Colonic mucosa (tissue), 4 donors: ENCODE measurements around the gene TRAIP. TPM values are rescaled to one million over a fixed set of nuclear protein-coding genes. Genes with fewer than 3 reads are reported as not detected.

Source experiments
- DNase-seq: peaks from one replicate; pipeline ENCODE4 v3.0.0-alpha.2; 2020
- H3K27ac ChIP-seq: fragments of 200-600 bp; one replicate; pipeline ENCODE4 v1.8.0; 2021
- H3K27me3 ChIP-seq: fragments of 200-600 bp; one replicate; pipeline ENCODE4 v1.8.0; 2021
- H3K36me3 ChIP-seq: fragments of 200-600 bp; one replicate; pipeline ENCODE4 v1.8.0; 2021
- H3K4me1 ChIP-seq: fragments of 200-600 bp; one replicate; pipeline ENCODE4 v1.8.0; 2021; ENCODE audit warnings: mild to moderate bottlenecking
- H3K4me3 ChIP-seq: fragments of 200-600 bp; one replicate; pipeline ENCODE4 v1.8.0; 2021
- H3K9ac ChIP-seq, 2 donors: one replicate each; pipeline ENCODE4 v1.7.0; 2013; ENCODE audit warnings: control low read depth in 2 of 2, low read depth in 2 of 2, low read length in 2 of 2
- H3K9me3 ChIP-seq: fragments of 200-600 bp; one replicate; pipeline ENCODE4 v1.8.0; 2021
- intact Hi-C: fragments of 100-400 bp; cut with DNase I; formaldehyde crosslinking; loops from one replicate; pipeline ENCODE4 v1.14.1; 2022
- total RNA-seq, 2 donors: library from RNA; stranded (reverse); fragmentation: NEBNext Ultra II Directional in 1 of 2; extraction: Animal tissue kit (Norgen Biotek cat#: 25700) in 1 of 2; gene quantifications; one replicate each; pipeline ENCODE4 v1.2.1, GENCODE V29; 2021
- TF ChIP-seq, protein P1 (sequence below): fragments of 200-600 bp; IDR thresholded peaks from one replicate; pipeline ENCODE4 v1.8.0; 2022; ENCODE audit warnings: antibody characterized with exemption, mild to moderate bottlenecking
- donor health status: healthy.
- donor health status: DM: no; HTN: no; CAD: no.
- donor health status: DM: no; HTN: no; CAD: no.

The TRAIP gene
- total RNA-seq, 2 donors from 2014 or later: 3.6 to 19.7 TPM

DNA sequence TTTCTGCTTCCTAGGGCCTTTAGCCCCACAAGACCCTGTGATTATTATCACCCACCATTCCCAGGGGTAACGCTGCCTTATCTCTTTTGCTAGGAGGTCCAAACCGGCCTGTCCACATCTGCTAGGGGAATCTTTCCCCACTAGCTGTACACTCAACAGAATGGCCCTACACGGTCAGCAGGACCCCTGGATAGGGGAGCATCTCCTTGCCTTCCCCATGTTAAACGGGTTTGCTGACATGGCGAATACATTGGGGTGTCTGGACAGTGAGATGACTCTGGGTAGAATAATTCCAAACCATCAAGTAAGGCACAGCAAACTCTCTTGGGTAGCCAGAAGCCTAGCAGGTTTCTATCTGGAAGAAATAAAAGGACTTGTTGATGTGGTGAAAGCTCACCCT, 702 bp downstream of the TRAIP start:
- Histone ChIP-seq H3K27ac (no peak overlapping the region), H3K36me3 (no peaks in the 10 kb centered on the region), H3K4me3 (peak overlapping the region; percentile 54), H3K9ac (peak overlapping the region in 1 of 2 donors; percentile 35), H3K4me1 (peaks cover 5% of the 10 kb centered on the region), H3K27me3 (no peaks in the 10 kb centered on the region), H3K9me3 (no peaks in the 10 kb centered on the region)
- DNase-seq: no peak
- TF ChIP-seq, protein P1, sequence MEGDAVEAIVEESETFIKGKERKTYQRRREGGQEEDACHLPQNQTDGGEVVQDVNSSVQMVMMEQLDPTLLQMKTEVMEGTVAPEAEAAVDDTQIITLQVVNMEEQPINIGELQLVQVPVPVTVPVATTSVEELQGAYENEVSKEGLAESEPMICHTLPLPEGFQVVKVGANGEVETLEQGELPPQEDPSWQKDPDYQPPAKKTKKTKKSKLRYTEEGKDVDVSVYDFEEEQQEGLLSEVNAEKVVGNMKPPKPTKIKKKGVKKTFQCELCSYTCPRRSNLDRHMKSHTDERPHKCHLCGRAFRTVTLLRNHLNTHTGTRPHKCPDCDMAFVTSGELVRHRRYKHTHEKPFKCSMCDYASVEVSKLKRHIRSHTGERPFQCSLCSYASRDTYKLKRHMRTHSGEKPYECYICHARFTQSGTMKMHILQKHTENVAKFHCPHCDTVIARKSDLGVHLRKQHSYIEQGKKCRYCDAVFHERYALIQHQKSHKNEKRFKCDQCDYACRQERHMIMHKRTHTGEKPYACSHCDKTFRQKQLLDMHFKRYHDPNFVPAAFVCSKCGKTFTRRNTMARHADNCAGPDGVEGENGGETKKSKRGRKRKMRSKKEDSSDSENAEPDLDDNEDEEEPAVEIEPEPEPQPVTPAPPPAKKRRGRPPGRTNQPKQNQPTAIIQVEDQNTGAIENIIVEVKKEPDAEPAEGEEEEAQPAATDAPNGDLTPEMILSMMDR: no peak
- intact Hi-C loops: no loop called here

DNA sequence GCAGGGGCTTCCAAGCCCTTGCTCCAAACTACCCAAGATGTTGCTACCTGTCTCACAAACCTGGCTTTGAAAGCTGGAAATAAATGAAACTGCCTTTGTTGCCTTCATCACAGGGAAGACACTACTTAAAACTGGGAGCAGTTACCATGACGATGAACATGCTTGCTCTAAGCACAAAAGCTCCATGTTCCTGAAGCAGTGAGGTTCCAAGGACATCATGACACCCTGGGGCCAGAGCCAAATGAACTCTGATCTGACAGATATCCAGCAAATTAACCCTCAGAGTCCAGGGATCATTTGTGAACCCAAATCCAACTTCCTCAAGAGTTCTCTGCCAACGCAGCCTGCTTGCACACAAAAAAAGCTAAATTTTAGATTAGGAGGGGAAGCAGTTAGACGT, 10.7 kb downstream of the TRAIP start:
- H3K4me1 ChIP-seq: no peaks in the 10 kb centered on the region
- H3K9ac ChIP-seq: no peak overlapping the region
- no peaks in the 10 kb centered on the region for H3K27me3 ChIP-seq
- intact Hi-C loops: no loop called here
- H3K4me3 ChIP-seq: no peak overlapping the region
- H3K9me3 ChIP-seq: no peaks in the 10 kb centered on the region
- no peaks in the 10 kb centered on the region for H3K36me3 ChIP-seq
- no peak overlapping the region for H3K27ac ChIP-seq
- TF ChIP-seq, protein P1: no peak
- no peak for DNase-seq

DNA sequence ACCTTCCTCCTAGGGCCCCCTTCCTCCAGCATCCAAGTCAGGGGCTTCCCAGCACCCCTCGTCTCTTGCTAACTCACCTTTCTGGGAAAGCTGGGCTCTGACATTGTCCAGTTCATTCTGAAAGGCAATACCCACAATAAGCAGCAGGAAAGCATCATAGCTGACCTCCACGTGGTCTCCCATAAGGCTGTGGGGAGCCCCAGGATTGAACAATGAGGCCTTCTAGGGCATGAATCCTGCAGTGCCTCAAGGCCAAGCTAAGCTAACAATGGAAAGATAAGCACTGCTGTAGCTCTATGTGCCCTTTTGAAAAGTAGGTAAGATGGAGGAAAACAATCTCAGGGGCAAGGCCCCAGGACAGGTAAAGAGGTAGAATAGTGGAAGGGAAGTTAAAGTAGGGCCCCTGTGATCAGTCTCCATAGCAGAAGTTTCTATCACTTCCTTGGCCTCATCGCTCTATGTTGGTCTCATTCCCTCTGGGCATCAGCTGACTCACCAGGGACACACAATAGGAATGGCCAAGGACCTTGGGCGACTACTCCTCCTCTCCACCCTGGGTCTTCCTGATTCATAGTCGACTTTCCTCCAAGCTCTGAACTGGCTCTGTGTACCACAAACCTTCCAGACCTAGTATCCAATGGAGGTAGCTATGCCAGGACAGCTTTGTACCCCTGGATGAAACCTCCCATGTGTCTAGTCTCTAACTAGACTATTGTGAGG, 11.7 kb downstream of the TRAIP start:
- H3K9me3 ChIP-seq: no peaks in the 10 kb centered on the region
- no peaks in the 10 kb centered on the region for H3K27me3 ChIP-seq
- no peak overlapping the region for H3K27ac ChIP-seq
- no peaks in the 10 kb centered on the region for H3K4me1 ChIP-seq
- DNase-seq: no peak
- H3K9ac ChIP-seq: no peak overlapping the region
- TF ChIP-seq, protein P1: no peak
- no peaks in the 10 kb centered on the region for H3K36me3 ChIP-seq
- H3K4me3 ChIP-seq: no peak overlapping the region
- intact Hi-C loops: no loop called here

DNA sequence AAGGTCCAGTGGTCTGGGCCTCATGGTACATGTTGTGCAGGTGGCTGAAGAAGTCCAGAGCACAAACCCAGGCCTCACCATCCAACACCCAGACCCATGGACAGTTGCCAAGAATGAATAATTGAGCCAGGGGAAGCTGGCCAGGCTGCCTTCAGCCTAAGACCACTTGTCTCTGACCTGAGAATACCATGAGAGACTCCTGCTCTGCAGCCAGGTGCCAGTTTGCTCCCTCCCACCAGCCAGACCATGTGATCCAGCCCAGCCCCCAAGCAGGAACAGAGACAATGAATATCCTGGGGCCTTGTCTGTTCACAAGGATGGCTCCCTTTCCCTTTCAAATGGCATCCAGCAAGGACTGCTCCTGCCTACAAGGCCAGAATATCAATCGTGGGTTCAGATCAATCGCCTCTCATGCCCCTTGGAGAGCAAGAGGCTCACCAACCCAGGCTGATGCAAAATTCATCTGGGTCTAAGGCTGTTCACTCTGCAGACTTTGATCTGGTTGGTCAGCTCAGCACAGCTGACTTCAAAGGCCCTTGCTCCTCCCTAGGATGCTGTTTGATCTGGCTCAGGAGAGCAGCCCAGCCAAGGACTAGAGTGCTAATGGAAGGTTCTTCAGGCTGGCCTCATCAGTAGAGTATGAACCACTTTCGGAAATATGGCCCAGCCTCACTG, 13.4 kb downstream of the TRAIP start:
- H3K4me3 ChIP-seq: no peak overlapping the region
- TF ChIP-seq, protein P1: no peak
- no peaks in the 10 kb centered on the region for H3K27me3 ChIP-seq
- no peaks in the 10 kb centered on the region for H3K9me3 ChIP-seq
- H3K4me1 ChIP-seq: no peaks in the 10 kb centered on the region
- no peak overlapping the region for H3K27ac ChIP-seq
- intact Hi-C loops: no loop called here
- no peaks in the 10 kb centered on the region for H3K36me3 ChIP-seq
- no peak overlapping the region for H3K9ac ChIP-seq
- no peak for DNase-seq

- Histone ChIP-seq H3K36me3 (no peaks in the 10 kb centered on the region), H3K4me1 (no peaks in the 10 kb centered on the region), H3K27ac (no peak overlapping the region), H3K9ac (no peak overlapping the region), H3K27me3 (no peaks in the 10 kb centered on the region), H3K4me3 (no peak overlapping the region), H3K9me3 (no peaks in the 10 kb centered on the region)
- intact Hi-C loops: loop anchor here (2.0 kb wide), 1 partner anchor 39 kb away; the partner anchor contains the start of gene INKA1
- no peak for DNase-seq
- TF ChIP-seq, protein P1: no peak
These were observed 14.6 kb downstream of the TRAIP start for GRCh38 chr3:49841806-49842205.
